HepG2 (cell line): ENCODE data around the gene RRP9. TPM values are rescaled to one million over a fixed set of nuclear protein-coding genes. Genes with fewer than 3 reads are reported as not detected.

Source experiments
- ATAC-seq: fragments of 200-7000 bp; cut with Tn5 transposase; 3 replicates; pipeline ENCODE4 v1.9.1; 2020; ENCODE audit warnings: mild to moderate bottlenecking, moderate library complexity
- BruUV-seq: library from RNA; stranded (reverse); fragments of 400-500 nt; replicated peaks from 2 replicates; lab custom pipeline; 2021; lab: Mats Ljungman, UMichigan
- CTCF ChIA-PET: fragments of 300-600 bp; formaldehyde crosslinking; extraction: SDS; loops from one replicate; lab custom pipeline; 2021; ENCODE audit warnings: low total read pairs, inconsistent platforms, low intra/inter-chr PET ratio; lab: Yijun Ruan, JAX
- POLR2A ChIA-PET: fragments of 350-600 bp; sonication (Branson Sonifier 250); formaldehyde crosslinking; loops from one replicate; lab custom pipeline; 2020; ENCODE audit warnings: antibody characterized with exemption, inconsistent platforms; lab: Yijun Ruan, JAX
- DNase-seq: peaks from one replicate; pipeline ENCODE4 v3.0.0-alpha.2; 2015; ENCODE audit warnings: low spot score
- FAIRE-seq: peaks from 3 replicates; lab custom pipeline; 2011; peaks lifted over from hg19 to GRCh38; lab: Jason Lieb, UNC
- H2AFZ ChIP-seq: one replicate; pipeline ENCODE4 v1.6.1; 2011; ENCODE audit warnings: low read length, inconsistent platforms
- H3K27ac ChIP-seq: fragments of 300-600 bp; 3 replicates; pipeline ENCODE4 v1.8.0; 2011; ENCODE audit warnings: mixed run types, mild to moderate bottlenecking, mixed read lengths, low read length, inconsistent platforms; ENCODE audit not compliant: insufficient read depth; ENCODE audit errors: extremely low read length
- H3K27me3 ChIP-seq, 2 experiments: fragments of 200-600 bp in 1 of 2; 2 replicates in 1 of 2; 3 replicates in 1 of 2; pipeline versions ENCODE4 v1.6.0 to v1.8.0; 2011; ENCODE audit warnings: low read length in 2 of 2, mild to moderate bottlenecking in 2 of 2, moderate library complexity in 2 of 2, inconsistent platforms in 1 of 2; ENCODE audit not compliant: insufficient read depth in 2 of 2, control insufficient read depth in 1 of 2
- H3K36me3 ChIP-seq, 2 experiments: fragments of 200-600 bp in 1 of 2; replicated peaks in 1 of 2; 2 replicates in 1 of 2; 3 replicates in 1 of 2; pipeline versions ENCODE4 v1.5.1 to v1.8.0; 2011; ENCODE audit warnings: low read length in 2 of 2, inconsistent platforms in 1 of 2; ENCODE audit not compliant: insufficient read depth in 2 of 2, control insufficient read depth in 1 of 2
- H3K4me1 ChIP-seq: 2 replicates; pipeline ENCODE4 v1.5.1; 2012; ENCODE audit warnings: low read length, inconsistent platforms; ENCODE audit not compliant: insufficient read depth
- H3K4me2 ChIP-seq: 2 replicates; pipeline ENCODE4 v1.6.0; 2011; ENCODE audit warnings: low read depth, low read length, inconsistent platforms
- H3K4me3 ChIP-seq, 3 experiments: fragments of 200-600 bp in 1 of 3; sonication (generic), shearing (Covaris generic) in 1 of 3; replicated peaks in 1 of 3; 2 replicates each; pipeline ENCODE4 v1.5.1; 2011 to 2016; ENCODE audit warnings: low read length in 3 of 3, inconsistent platforms in 2 of 3, low read depth in 2 of 3, mild to moderate bottlenecking in 2 of 3, control low read depth in 1 of 3, mixed read lengths in 1 of 3; ENCODE audit not compliant: insufficient read depth in 1 of 3
- H3K79me2 ChIP-seq: one replicate; pipeline ENCODE4 v1.6.1; 2011; ENCODE audit warnings: low read length, inconsistent platforms; ENCODE audit not compliant: insufficient read depth
- H3K9ac ChIP-seq: 2 replicates; pipeline ENCODE4 v1.6.0; 2011; ENCODE audit warnings: mild to moderate bottlenecking, low read depth, low read length, inconsistent platforms; ENCODE audit not compliant: insufficient read depth
- H3K9me3 ChIP-seq: 2 replicates; pipeline ENCODE4 v1.5.1; 2012; ENCODE audit warnings: mild to moderate bottlenecking, low read length
- H4K20me1 ChIP-seq: 2 replicates; pipeline ENCODE4 v1.6.0; 2011; ENCODE audit warnings: inconsistent platforms, mild to moderate bottlenecking, low read length, moderate library complexity; ENCODE audit not compliant: insufficient read depth
- ARID2 ChIP-seq: sonication (generic); formaldehyde crosslinking; IDR thresholded peaks from 2 replicates; pipeline ENCODE4 v1.8.1; 2022; ENCODE audit warnings: mild to moderate bottlenecking, missing genetic modification reagents, borderline replicate concordance
- BCL6 ChIP-seq: IDR thresholded peaks from 2 replicates; pipeline ENCODE4 v1.6.1; 2016; ENCODE audit warnings: missing genetic modification reagents, missing compliant biosample characterization
- ERF ChIP-seq: IDR thresholded peaks from 2 replicates; pipeline ENCODE4 v1.6.1; 2018; ENCODE audit warnings: missing biosample characterization, missing genetic modification reagents
- HIC2 ChIP-seq: sonication (generic); formaldehyde crosslinking; IDR thresholded peaks from 2 replicates; pipeline ENCODE4 v1.9.0; 2022; ENCODE audit warnings: low read depth, missing genetic modification reagents
- HOXA7 ChIP-seq: sonication (generic); formaldehyde crosslinking; IDR thresholded peaks from 2 replicates; pipeline ENCODE4 v1.8.1; 2022; ENCODE audit warnings: mild to moderate bottlenecking, missing genetic modification reagents, moderate library complexity
- KLF6 ChIP-seq: IDR thresholded peaks from 2 replicates; pipeline ENCODE4 v1.8.0; 2016; ENCODE audit warnings: missing biosample characterization, missing genetic modification reagents
- MBNL3 ChIP-seq: fragments of 250-450 bp; sonication (Bioruptor Pico); conservative IDR thresholded peaks from 2 replicates; pipeline ENCODE4 v1.8.0; 2022; ENCODE audit warnings: mild to moderate bottlenecking, inconsistent platforms
- NR2F6 ChIP-seq, 2 experiments: IDR thresholded peaks; 2 replicates each; pipeline ENCODE4 v1.6.1; 2016; ENCODE audit warnings: antibody characterized with exemption in 1 of 2, mild to moderate bottlenecking in 1 of 2
- POLR2A ChIP-seq, 2 experiments: IDR thresholded peaks; 2 replicates each; pipeline ENCODE4 v1.6.1; 2011; ENCODE audit warnings: low read depth in 2 of 2, low read length in 2 of 2, mild to moderate bottlenecking in 1 of 2, moderate library complexity in 1 of 2; ENCODE audit not compliant: insufficient read depth in 1 of 2
- RXRB ChIP-seq: IDR thresholded peaks from 2 replicates; pipeline ENCODE4 v1.6.1; 2016; ENCODE audit warnings: borderline replicate concordance, missing genetic modification reagents, missing compliant biosample characterization
- SIX4 ChIP-seq: sonication (generic); formaldehyde crosslinking; IDR thresholded peaks from 2 replicates; pipeline ENCODE4 v1.4.0; 2020; ENCODE audit warnings: missing genetic modification reagents
- SRY ChIP-seq: sonication (generic); formaldehyde crosslinking; IDR thresholded peaks from 2 replicates; pipeline ENCODE4 v1.8.0; 2022; ENCODE audit warnings: mild to moderate bottlenecking, missing genetic modification reagents
- TCF12 ChIP-seq, 2 experiments: fragments of 450-650 bp in 1 of 2; sonication (generic) in 1 of 2; formaldehyde crosslinking in 1 of 2; IDR thresholded peaks; 2 replicates each; pipeline versions ENCODE4 v1.6.1 to v1.8.0; 2017 to 2022; ENCODE audit warnings: antibody characterized with exemption in 1 of 2, mild to moderate bottlenecking in 1 of 2, missing genetic modification reagents in 1 of 2, moderate library complexity in 1 of 2
- ZFP82 ChIP-seq: sonication (generic); formaldehyde crosslinking; IDR thresholded peaks from 2 replicates; pipeline ENCODE4 v1.5.1; 2020; ENCODE audit warnings: mild to moderate bottlenecking, missing genetic modification reagents, borderline replicate concordance
- ZNF10 ChIP-seq: sonication (generic); formaldehyde crosslinking; IDR thresholded peaks from 2 replicates; pipeline ENCODE4 v1.4.0; 2020; ENCODE audit warnings: mild to moderate bottlenecking, low read depth, missing genetic modification reagents, borderline replicate concordance
- ZNF160 ChIP-seq: sonication (generic); formaldehyde crosslinking; IDR thresholded peaks from 2 replicates; pipeline ENCODE4 v1.8.0; 2022; ENCODE audit warnings: mild to moderate bottlenecking, inconsistent platforms, missing genetic modification reagents
- ZNF343 ChIP-seq: sonication (generic); formaldehyde crosslinking; IDR thresholded peaks from 2 replicates; pipeline ENCODE4 v1.4.0; 2020; ENCODE audit warnings: mild to moderate bottlenecking, missing genetic modification reagents
- ZNF557 ChIP-seq: sonication (generic); formaldehyde crosslinking; IDR thresholded peaks from 2 replicates; pipeline ENCODE4 v1.4.0; 2020; ENCODE audit warnings: missing genetic modification reagents
- ZNF644 ChIP-seq: IDR thresholded peaks from 2 replicates; pipeline ENCODE4 v1.6.1; 2016; ENCODE audit warnings: low read depth
- WGBS: methylation state at CpG from one replicate; pipeline ENCODE4 v1.1.6; 2017; ENCODE audit warnings: low lambda C conversion rate; 5-methylcytosine and 5-hydroxymethylcytosine counted together
- in situ Hi-C: cut with HindIII; loops from 2 replicates; pipeline ENCODE4 v1.10.0; 2017; ENCODE audit warnings: low pct_unique_long_range_greater_than_20kb; ENCODE audit not compliant: extremely low pct_ligation_motif_present
- intact Hi-C: fragments of 100-400 bp; cut with micrococcal nuclease; formaldehyde crosslinking; loops from one replicate; pipeline ENCODE4 v1.10.0; 2022; ENCODE audit not compliant: unreplicated experiment
- polyA plus RNA-seq, 8 experiments: library from polyadenylated mRNA; depleted of rRNA in 3 of 8; stranded (reverse) in 7 of 8; unstranded in 1 of 8; fragments of >200 nt; fragmentation: Illumina TruSeq in 4 of 8; extraction: Trizol in 4 of 8; gene quantifications; 2 replicates each; pipeline versions ENCODE4 v1.2.1 to v1.2.3, GENCODE V29; 2011 to 2016; ENCODE audit warnings: low read depth in 4 of 8, missing spikeins in 1 of 8, mixed read lengths in 1 of 8; ENCODE audit not compliant: insufficient read depth in 1 of 8
- total RNA-seq, 5 experiments: library from RNA; depleted of rRNA; stranded (reverse); fragments of >200 nt; fragmentation: Illumina TruSeq; extraction: Trizol; gene quantifications; 2 replicates each; pipeline ENCODE4 v1.2.3, GENCODE V29; 2016; ENCODE audit warnings: low read depth in 1 of 5
- TF ChIP-seq, protein P1 (sequence below): sonication (generic); formaldehyde crosslinking; IDR thresholded peaks from 2 replicates; pipeline ENCODE4 v1.4.0; 2020; ENCODE audit warnings: missing genetic modification reagents

The RRP9 gene
- total and polyA plus RNA-seq, 2 of the 13 experiments (the other 11 are each of a cell fraction or from before 2014, with no cell fraction given): 14.8 to 44.0 TPM

DNA sequence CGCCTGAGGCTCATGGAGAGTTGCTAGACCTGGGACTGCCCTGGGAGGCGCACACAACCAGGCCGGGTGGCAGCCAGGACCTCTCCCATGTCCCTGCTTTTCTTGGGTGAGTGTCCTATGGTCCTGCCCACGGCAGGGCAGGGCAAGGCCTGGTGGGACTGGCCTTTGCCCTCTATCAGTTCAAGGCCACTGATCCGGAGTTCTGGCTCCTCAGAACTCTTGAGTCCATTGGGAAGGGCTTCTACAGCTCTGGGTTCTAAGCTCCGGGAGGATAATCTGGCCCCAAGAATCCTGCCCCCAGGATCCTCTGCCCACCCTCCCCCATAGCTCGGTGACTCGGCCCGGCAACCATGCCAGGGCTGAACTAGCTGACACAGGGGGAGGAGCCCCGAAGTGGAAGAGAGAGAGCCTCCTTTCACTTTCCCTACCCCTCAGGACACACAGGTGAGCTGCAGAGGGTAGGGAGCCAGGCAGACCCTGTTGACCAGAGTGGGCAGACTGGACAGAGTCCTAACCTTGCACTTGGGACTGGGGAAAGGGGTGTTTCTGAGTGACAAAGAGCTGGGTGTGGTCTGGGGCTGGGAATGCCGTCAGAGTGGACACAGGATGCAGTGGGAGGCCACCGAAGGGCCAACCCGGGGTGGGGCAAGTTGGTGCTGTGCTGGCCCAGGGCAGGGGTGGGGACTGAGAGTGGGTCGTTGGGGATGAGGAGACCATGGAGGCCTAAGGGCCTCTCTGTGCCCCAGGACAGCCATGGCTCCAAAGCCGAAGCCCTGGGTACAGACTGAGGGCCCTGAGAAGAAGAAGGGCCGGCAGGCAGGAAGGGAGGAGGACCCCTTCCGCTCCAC, 1.1 kb upstream of the RRP9 start:
- ChIA-PET CTCF (interaction anchor here (1.2 to 2.1 kb wide), 4 partner anchors 32 to 58 kb away, joined by 3 to 34 read pairs (median 14); partner anchors contain the start of genes ABHD14A, ABHD14B, ACY1 and RPL29), POLR2A (interaction anchor here (0.6 to 4.5 kb wide), 18 partner anchors 8 to 558 kb away, joined by 3 to 173 read pairs (median 8); partner anchors contain the start of genes ABHD14A, ABHD14B, ACY1 and DCAF1)
- peaks cover 2 to 10% of the 10 kb centered on the region in 2 experiments; a peak in 3 of 5 replicates for H3K36me3 ChIP-seq
- in situ Hi-C loops (no loop called here), intact Hi-C loops (loop anchor here (1.0 to 2.0 kb wide), 3 partner anchors 31 to 52 kb away; partner anchors contain the start of genes ABHD14B, ACY1 and RPL29)
- H4K20me1 ChIP-seq: no peaks in the 10 kb centered on the region; the same call in 1 of the 2 replicates
- FAIRE-seq: peak; percentile 81
- peak overlapping the region; percentile 66 to 88 (median 80) for H3K4me3 ChIP-seq
- H3K4me2 ChIP-seq: peak overlapping the region; percentile 94
- peaks cover 33% of the 10 kb centered on the region for H3K4me1 ChIP-seq
- WGBS: 0% methylated on average over 8 of the region's 17 CpGs
- peak; percentile 67 for DNase-seq
- H2AFZ ChIP-seq: no peak overlapping the region
- H3K27ac ChIP-seq: peak overlapping the region; percentile 93
- H3K9me3 ChIP-seq: no peaks in the 10 kb centered on the region
- TSS peak; percentile 84 for BruUV-seq
- peak; percentile 59 for ATAC-seq
- peak overlapping the region; percentile 93 for H3K9ac ChIP-seq
- no peaks in the 10 kb centered on the region; a peak in 1 of 5 replicates for H3K27me3 ChIP-seq
- peaks cover 28% of the 10 kb centered on the region for H3K79me2 ChIP-seq
- TF ChIP-seq HOXA7 (CRISPR knock-in tag) (no peak), MBNL3 (CRISPR knock-in tag) (no peak), RXRB (CRISPR knock-in tag) (no peak), TCF12 (IDR thresholded peaks at IDR 0.05) (no peak), TCF12 (CRISPR knock-in tag; IDR thresholded peaks at IDR 0.05) (peak; percentile 80; the same call in 1 of the 2 replicates), ERF (no peak), ZNF160 (CRISPR knock-in tag) (no peak), ZNF644 (CRISPR knock-in tag) (no peak), ZFP82 (CRISPR knock-in tag) (no peak), ARID2 (peak; percentile 60; the same call in 1 of the 2 replicates), SRY (CRISPR knock-in tag) (no peak; the same call in 1 of the 2 replicates), SIX4 (CRISPR knock-in tag) (peak; percentile 41; the same call in 1 of the 2 replicates), HIC2 (CRISPR knock-in tag) (0 out of 2 replicates have a peak, but pooled peaks have one; percentile 4), ZNF343 (CRISPR knock-in tag) (0 out of 2 replicates have a peak, but pooled peaks have one; percentile 10), ZNF10 (CRISPR knock-in tag) (no peak), ZNF557 (CRISPR knock-in tag) (no peak), POLR2A (IDR thresholded peaks at IDR 0.05; ENCODE audit: insufficient read depth in 1 of 2, low read depth in 2 of 2, low read length in 2 of 2) (peak in 1 of 2 experiments; percentile 59; a peak in 2 of 4 replicates), KLF6 (CRISPR knock-in tag) (no peak), NR2F6 (IDR thresholded peaks at IDR 0.05) (0 out of 2 replicates have a peak, but pooled peaks have one; percentile 10), NR2F6 (CRISPR knock-in tag; IDR thresholded peaks at IDR 0.05) (peak; percentile 27; the same call in 1 of the 2 replicates), BCL6 (peak; percentile 18; the same call in 1 of the 2 replicates)
- TF ChIP-seq, protein P1, sequence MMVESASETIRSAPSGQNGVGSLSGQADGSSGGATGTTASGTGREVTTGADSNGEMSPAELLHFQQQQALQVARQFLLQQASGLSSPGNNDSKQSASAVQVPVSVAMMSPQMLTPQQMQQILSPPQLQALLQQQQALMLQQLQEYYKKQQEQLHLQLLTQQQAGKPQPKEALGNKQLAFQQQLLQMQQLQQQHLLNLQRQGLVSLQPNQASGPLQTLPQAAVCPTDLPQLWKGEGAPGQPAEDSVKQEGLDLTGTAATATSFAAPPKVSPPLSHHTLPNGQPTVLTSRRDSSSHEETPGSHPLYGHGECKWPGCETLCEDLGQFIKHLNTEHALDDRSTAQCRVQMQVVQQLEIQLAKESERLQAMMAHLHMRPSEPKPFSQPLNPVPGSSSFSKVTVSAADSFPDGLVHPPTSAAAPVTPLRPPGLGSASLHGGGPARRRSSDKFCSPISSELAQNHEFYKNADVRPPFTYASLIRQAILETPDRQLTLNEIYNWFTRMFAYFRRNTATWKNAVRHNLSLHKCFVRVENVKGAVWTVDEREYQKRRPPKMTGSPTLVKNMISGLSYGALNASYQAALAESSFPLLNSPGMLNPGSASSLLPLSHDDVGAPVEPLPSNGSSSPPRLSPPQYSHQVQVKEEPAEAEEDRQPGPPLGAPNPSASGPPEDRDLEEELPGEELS (CRISPR knock-in tag): peak; percentile 41; the same call in 1 of the 2 replicates
